Peyer's patch (tissue), 4 donors: ENCODE measurements around the gene ASCC1.

ENCODE experiments used
- POLR2A ChIP-seq, 2 donors: fragments of 450-650 bp; IDR thresholded peaks; one replicate each; pipeline ENCODE4 v1.5.1; 2017; ENCODE audit warnings: antibody characterized with exemption in 2 of 2, mild to moderate bottlenecking in 2 of 2, moderate library complexity in 2 of 2
- TF ChIP-seq, protein P1 (sequence below), 6 experiments: fragments of 450-650 bp in 4 of 6; fragments of 200-600 bp in 2 of 6; sonication (generic) in 1 of 6; IDR thresholded peaks; one replicate each; pipeline ENCODE4 v1.5.1; 2017 to 2019; ENCODE audit warnings: antibody characterized with exemption in 6 of 6, mild to moderate bottlenecking in 3 of 6, moderate library complexity in 1 of 6

DNA sequence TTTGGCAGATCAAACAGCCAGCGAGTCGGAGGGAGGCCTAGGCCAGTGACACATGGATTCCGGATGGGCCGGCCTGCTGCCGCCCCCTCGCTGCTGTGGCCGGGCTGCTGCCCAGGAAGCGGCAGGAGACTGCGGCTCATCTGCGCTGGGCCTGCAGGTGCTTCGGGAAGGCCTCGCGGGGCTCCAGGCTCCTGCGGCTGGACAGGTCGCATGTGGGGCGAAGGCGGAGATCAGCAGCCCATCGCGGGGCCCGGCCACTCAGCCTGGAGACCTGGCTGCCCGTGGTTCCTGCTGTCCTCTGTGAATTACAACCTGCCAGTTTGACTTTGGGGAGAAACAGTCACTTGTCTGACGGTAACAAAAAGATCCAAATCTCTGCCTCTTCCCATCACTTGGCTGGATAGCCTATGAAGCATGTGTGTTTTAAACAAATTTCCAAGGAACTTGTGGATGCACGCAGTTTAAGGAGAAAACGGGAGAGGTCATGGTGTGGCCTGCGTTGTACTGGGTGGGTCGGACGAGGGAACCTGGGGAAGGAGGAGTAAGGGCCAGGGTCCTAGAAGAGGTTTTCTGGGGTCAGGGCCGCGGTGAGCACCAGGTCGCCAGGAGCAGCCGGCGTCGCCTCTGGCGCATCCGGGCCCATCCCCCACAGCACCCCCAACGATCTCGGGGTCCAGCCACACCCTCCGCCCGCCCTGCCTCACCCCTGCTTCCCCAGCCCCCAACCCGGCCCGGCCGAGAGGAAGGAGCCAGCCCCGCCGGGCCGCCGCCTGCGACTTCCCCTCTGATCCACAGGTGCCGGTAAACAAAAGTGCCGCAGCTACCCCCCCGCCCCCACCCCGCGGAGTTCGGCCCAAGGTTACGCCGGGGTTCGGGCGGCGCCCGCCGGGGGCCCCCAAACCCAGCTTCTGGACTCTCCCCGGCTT, 129.3 kb downstream of the ASCC1 start:
- TF ChIP-seq, protein P1, sequence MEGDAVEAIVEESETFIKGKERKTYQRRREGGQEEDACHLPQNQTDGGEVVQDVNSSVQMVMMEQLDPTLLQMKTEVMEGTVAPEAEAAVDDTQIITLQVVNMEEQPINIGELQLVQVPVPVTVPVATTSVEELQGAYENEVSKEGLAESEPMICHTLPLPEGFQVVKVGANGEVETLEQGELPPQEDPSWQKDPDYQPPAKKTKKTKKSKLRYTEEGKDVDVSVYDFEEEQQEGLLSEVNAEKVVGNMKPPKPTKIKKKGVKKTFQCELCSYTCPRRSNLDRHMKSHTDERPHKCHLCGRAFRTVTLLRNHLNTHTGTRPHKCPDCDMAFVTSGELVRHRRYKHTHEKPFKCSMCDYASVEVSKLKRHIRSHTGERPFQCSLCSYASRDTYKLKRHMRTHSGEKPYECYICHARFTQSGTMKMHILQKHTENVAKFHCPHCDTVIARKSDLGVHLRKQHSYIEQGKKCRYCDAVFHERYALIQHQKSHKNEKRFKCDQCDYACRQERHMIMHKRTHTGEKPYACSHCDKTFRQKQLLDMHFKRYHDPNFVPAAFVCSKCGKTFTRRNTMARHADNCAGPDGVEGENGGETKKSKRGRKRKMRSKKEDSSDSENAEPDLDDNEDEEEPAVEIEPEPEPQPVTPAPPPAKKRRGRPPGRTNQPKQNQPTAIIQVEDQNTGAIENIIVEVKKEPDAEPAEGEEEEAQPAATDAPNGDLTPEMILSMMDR (IDR thresholded peaks at IDR 0.05), result no peak
- TF ChIP-seq POLR2A (IDR thresholded peaks at IDR 0.05), result no peak
